H9 (cell line): ENCODE measurements around the gene AIPL1. TPM values are rescaled to one million over a fixed set of nuclear protein-coding genes. Genes with fewer than 3 reads are reported as not detected.

Experiments used
- DNase-seq: peaks from one replicate; pipeline ENCODE4 v3.0.0-alpha.2; 2017
- H2AFZ ChIP-seq: one replicate; pipeline ENCODE4 v1.6.1; 2013; ENCODE audit warnings: mild to moderate bottlenecking, low read length, control low read depth, moderate library complexity
- H2AK5ac ChIP-seq: 2 replicates; pipeline ENCODE4 v1.6.1; 2013; ENCODE audit warnings: low read length, control low read depth, mixed read lengths; ENCODE audit not compliant: insufficient read length
- H2BK120ac ChIP-seq: one replicate; pipeline ENCODE4 v1.6.1; 2013; ENCODE audit warnings: low read depth, mild to moderate bottlenecking, low read length, control low read depth, inconsistent platforms; ENCODE audit not compliant: poor library complexity, severe bottlenecking
- H2BK12ac ChIP-seq: 2 replicates; pipeline ENCODE4 v1.6.1; 2013; ENCODE audit warnings: low read length, control low read depth, mixed read lengths, low read depth; ENCODE audit not compliant: insufficient read length
- H2BK15ac ChIP-seq: 2 replicates; pipeline ENCODE4 v1.6.1; 2013; ENCODE audit warnings: low read depth, low read length, control low read depth
- H2BK20ac ChIP-seq: one replicate; pipeline ENCODE4 v1.6.1; 2013; ENCODE audit warnings: low read depth, mild to moderate bottlenecking, low read length, control low read depth, inconsistent platforms; ENCODE audit not compliant: poor library complexity, severe bottlenecking
- H2BK5ac ChIP-seq: 2 replicates; pipeline ENCODE4 v1.6.1; 2013; ENCODE audit warnings: low read length, control low read depth, mixed read lengths; ENCODE audit not compliant: insufficient read length
- H3K14ac ChIP-seq: 2 replicates; pipeline ENCODE4 v1.6.1; 2013; ENCODE audit warnings: low read length, control low read depth; ENCODE audit not compliant: insufficient read depth
- H3K18ac ChIP-seq: 2 replicates; pipeline ENCODE4 v1.6.1; 2013; ENCODE audit warnings: low read depth, mild to moderate bottlenecking, mixed read lengths, low read length, control low read depth; ENCODE audit not compliant: insufficient read length
- H3K23ac ChIP-seq: 2 replicates; pipeline ENCODE4 v1.6.1; 2013; ENCODE audit warnings: low read length, control low read depth, mixed read lengths, low read depth; ENCODE audit not compliant: insufficient read length
- H3K23me2 ChIP-seq: 2 replicates; pipeline ENCODE4 v1.6.1; 2013; ENCODE audit warnings: low read depth, mild to moderate bottlenecking, mixed read lengths, low read length, control low read depth; ENCODE audit not compliant: insufficient read length, poor library complexity, severe bottlenecking
- H3K27ac ChIP-seq: 2 replicates; pipeline ENCODE4 v1.5.1; 2013; ENCODE audit warnings: low read length, control low read depth, mixed read lengths, low read depth; ENCODE audit not compliant: insufficient read length
- H3K27me3 ChIP-seq: 2 replicates; pipeline ENCODE4 v1.6.1; 2013; ENCODE audit warnings: low read length, control low read depth, inconsistent platforms; ENCODE audit not compliant: insufficient read depth
- H3K4ac ChIP-seq: 2 replicates; pipeline ENCODE4 v1.6.1; 2013; ENCODE audit warnings: low read depth, mild to moderate bottlenecking, control low read depth, inconsistent platforms, low read length, moderate library complexity
- H3K4me1 ChIP-seq: 2 replicates; pipeline ENCODE4 v1.6.1; 2013; ENCODE audit warnings: low read length, control low read depth, inconsistent platforms; ENCODE audit not compliant: insufficient read depth
- H3K4me2 ChIP-seq: 2 replicates; pipeline ENCODE4 v1.6.1; 2013; ENCODE audit warnings: low read length, control low read depth, mixed read lengths; ENCODE audit not compliant: insufficient read length, insufficient read depth
- H3K56ac ChIP-seq: 2 replicates; pipeline ENCODE4 v1.6.1; 2013; ENCODE audit warnings: low read depth, mild to moderate bottlenecking, mixed read lengths, low read length, control low read depth; ENCODE audit not compliant: insufficient read length
- H3K79me1 ChIP-seq: 2 replicates; pipeline ENCODE4 v1.6.1; 2013; ENCODE audit warnings: low read depth, mild to moderate bottlenecking, moderate library complexity, low read length, control low read depth, inconsistent platforms; ENCODE audit not compliant: insufficient read depth, poor library complexity, severe bottlenecking
- H3K79me2 ChIP-seq: 2 replicates; pipeline ENCODE4 v1.6.1; 2013; ENCODE audit warnings: low read length, control low read depth, inconsistent platforms; ENCODE audit not compliant: insufficient read depth
- H3K9ac ChIP-seq: 2 replicates; pipeline ENCODE4 v1.6.1; 2013; ENCODE audit warnings: low read length, control low read depth, mixed read lengths; ENCODE audit not compliant: insufficient read length; ENCODE audit errors: extremely low read depth
- H3K9me3 ChIP-seq: one replicate; pipeline ENCODE4 v1.6.1; 2013; ENCODE audit warnings: low read depth, low read length, inconsistent platforms; ENCODE audit not compliant: control insufficient read depth
- H3T11ph ChIP-seq: one replicate; pipeline ENCODE4 v1.6.1; 2013; ENCODE audit warnings: mild to moderate bottlenecking, low read length, control low read depth, inconsistent platforms
- H4K20me1 ChIP-seq: one replicate; pipeline ENCODE4 v1.6.1; 2013; ENCODE audit not compliant: control insufficient read depth, insufficient read length, insufficient read depth
- H4K5ac ChIP-seq: 2 replicates; pipeline ENCODE4 v1.6.1; 2013; ENCODE audit warnings: low read depth, mild to moderate bottlenecking, mixed read lengths, low read length, control low read depth; ENCODE audit not compliant: insufficient read length
- H4K8ac ChIP-seq: replicated peaks from 2 replicates; pipeline ENCODE4 v1.6.1; 2013; ENCODE audit warnings: low read length, control low read depth, mixed read lengths, low read depth; ENCODE audit not compliant: insufficient read length
- H4K91ac ChIP-seq: 2 replicates; pipeline ENCODE4 v1.6.1; 2013; ENCODE audit warnings: low read depth, mild to moderate bottlenecking, moderate library complexity, mixed read lengths, low read length, control low read depth; ENCODE audit not compliant: insufficient read length
- H3K27ac Mint-ChIP-seq, 3 experiments: 2 replicates in 2 of 3; 3 replicates in 1 of 3; pipeline ENCODE4 v1.8.0; 2020 to 2021; ENCODE audit warnings: mixed read lengths in 3 of 3, mild to moderate bottlenecking in 1 of 3, moderate library complexity in 1 of 3
- H3K27me3 Mint-ChIP-seq: 2 replicates; pipeline ENCODE4 v1.8.0; 2021; ENCODE audit warnings: low read depth, mild to moderate bottlenecking, moderate library complexity, mixed read lengths
- H3K36me3 Mint-ChIP-seq, 3 experiments: 2 replicates in 2 of 3; 3 replicates in 1 of 3; pipeline ENCODE4 v1.8.0; 2020 to 2021; ENCODE audit warnings: low read depth in 3 of 3, mixed read lengths in 3 of 3; ENCODE audit not compliant: insufficient read depth in 1 of 3
- H3K4me1 Mint-ChIP-seq, 2 experiments: 2 replicates each; pipeline ENCODE4 v1.8.0; 2020; ENCODE audit warnings: mixed read lengths in 2 of 2
- H3K4me3 Mint-ChIP-seq, 2 experiments: 2 replicates in 1 of 2; 3 replicates in 1 of 2; pipeline ENCODE4 v1.8.0; 2020 to 2021; ENCODE audit warnings: mild to moderate bottlenecking in 2 of 2, mixed read lengths in 2 of 2, moderate library complexity in 1 of 2
- H3K9me3 Mint-ChIP-seq, 2 experiments: 2 replicates in 1 of 2; 3 replicates in 1 of 2; pipeline ENCODE4 v1.8.0; 2020; ENCODE audit warnings: mild to moderate bottlenecking in 2 of 2, mixed read lengths in 2 of 2, moderate library complexity in 1 of 2
- CTCF ChIP-seq: fragments of 200-600 bp; sonication (generic); conservative IDR thresholded peaks from 3 replicates; pipeline ENCODE4 v1.8.0; 2021; ENCODE audit warnings: antibody characterized with exemption, mild to moderate bottlenecking
- WGBS: extraction: QIAGEN DNeasy Blood & Tissue Kit; methylation state at CpG from one replicate; pipeline ENCODE4 v1.1.7; 2013; ENCODE audit warnings: missing lambda C conversion rate, low lambda C conversion rate, mixed read lengths; ENCODE audit not compliant: insufficient read length; ENCODE audit errors: extremely low coverage; 5-methylcytosine and 5-hydroxymethylcytosine counted together
- total RNA-seq: library from RNA; stranded (reverse); gene quantifications from 2 replicates; pipeline ENCODE4 v1.2.1, GENCODE V29; 2021

Gene AIPL1
- total RNA-seq, 1 experiment from 2014 or later: 0.57 TPM

DNA sequence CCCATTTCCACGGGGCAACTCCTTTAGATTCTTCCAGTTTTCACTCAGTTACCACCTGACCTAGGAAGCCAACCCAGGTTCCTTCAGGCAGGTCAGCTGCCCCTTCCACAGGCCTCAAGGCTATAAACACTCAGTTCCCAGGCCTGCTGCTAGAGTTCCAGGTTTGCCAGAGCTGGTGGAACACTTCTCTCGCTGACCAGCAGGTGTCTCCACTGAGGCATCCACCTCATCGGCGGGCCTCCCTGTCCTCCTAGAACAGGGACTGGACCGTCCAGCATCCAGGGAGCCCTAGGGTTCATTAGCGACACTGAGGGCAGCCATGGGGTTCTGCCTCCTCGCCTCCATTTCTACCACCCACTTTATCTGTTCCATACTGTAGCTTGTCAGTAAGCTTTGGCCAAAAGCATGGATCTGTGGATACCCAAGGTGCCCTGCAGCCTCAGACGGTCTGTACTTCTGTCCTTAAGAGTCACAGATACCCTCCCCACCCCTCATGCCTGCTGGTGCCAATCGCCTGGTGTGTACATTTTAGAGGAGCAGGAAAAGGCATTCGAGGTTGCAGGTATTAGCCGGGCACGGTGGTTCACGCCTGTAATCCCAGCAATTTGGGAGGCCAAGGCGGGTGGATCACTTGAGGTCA is 38.3 kb upstream of the AIPL1 start:
- Mint-ChIP-seq H3K4me3 (no peak overlapping the region; a peak in 1 of 5 replicates), H3K4me1 (peaks cover 35 to 46% of the 10 kb centered on the region in 2 experiments), H3K36me3 (no peaks in the 10 kb centered on the region; a peak in 1 of 7 replicates), H3K27ac (peak overlapping the region in 2 of 3 experiments; percentile 30 to 88; a peak in 2 of 7 replicates), H3K27me3 (peaks cover 2% of the 10 kb centered on the region; the same call in 1 of the 2 replicates), H3K9me3 (no peaks in the 10 kb centered on the region)
- H3K9me3 ChIP-seq: no peaks in the 10 kb centered on the region
- no CpG with 5 or more reads among the region's 14 CpGs for WGBS
- DNase-seq: peak; percentile 95
- H4K5ac ChIP-seq: no peak overlapping the region
- H2BK120ac ChIP-seq: no peak overlapping the region
- H3K14ac ChIP-seq: no peak overlapping the region
- H2AFZ ChIP-seq: no peak overlapping the region
- no peak overlapping the region for H2BK5ac ChIP-seq
- no peaks in the 10 kb centered on the region for H4K20me1 ChIP-seq
- no peak overlapping the region for H3K27ac ChIP-seq
- no peaks in the 10 kb centered on the region for H3K79me2 ChIP-seq
- no peaks in the 10 kb centered on the region for H3K27me3 ChIP-seq
- H3K9ac ChIP-seq: no peak overlapping the region
- no peak overlapping the region for H4K8ac ChIP-seq
- TF ChIP-seq CTCF: peak; percentile 98
- no peak overlapping the region for H3K4me2 ChIP-seq
- H3K79me1 ChIP-seq: no peaks in the 10 kb centered on the region
- no peaks in the 10 kb centered on the region for H3K4me1 ChIP-seq
- H2BK20ac ChIP-seq: no peak overlapping the region
- no peak overlapping the region for H3K18ac ChIP-seq
- no peak overlapping the region for H3T11ph ChIP-seq
- H2BK15ac ChIP-seq: no peak overlapping the region
- no peak overlapping the region for H3K4ac ChIP-seq
- H3K23me2 ChIP-seq: no peaks in the 10 kb centered on the region
- H4K91ac ChIP-seq: no peak overlapping the region
- no peak overlapping the region for H2AK5ac ChIP-seq
- no peak overlapping the region for H2BK12ac ChIP-seq
- no peak overlapping the region for H3K56ac ChIP-seq
- no peak overlapping the region for H3K23ac ChIP-seq
